ENCODE results near the gene STIM1.

- TF ChIP-seq POLR2A (IDR thresholded peaks at IDR 0.05; ENCODE audit: low read depth, low read length) = no peak
- no peak for TF ChIP-seq POLR2AphosphoS5 (IDR thresholded peaks at IDR 0.05; ENCODE audit: low read depth, low read length)
- no peak for TF ChIP-seq TAF1 (IDR thresholded peaks at IDR 0.05; ENCODE audit: borderline replicate concordance, low read depth, low read length)
These were observed 22.1 kb downstream of the STIM1 start for GRCh38 chr11:3877364-3878257.

All from GM12892 (cell line).